GM19468 (cell line): ENCODE results near the gene VIPR1.

Source experiments
- ATAC-seq: cut with Tn5 transposase; IDR thresholded peaks from one replicate; pipeline ENCODE4 v1.9.1; 2021; ENCODE audit warnings: mild to moderate bottlenecking, moderate library complexity, moderate number of reproducible peaks; ENCODE audit not compliant: unreplicated experiment; ENCODE audit errors: extremely low read depth

The VIPR1 gene

DNA sequence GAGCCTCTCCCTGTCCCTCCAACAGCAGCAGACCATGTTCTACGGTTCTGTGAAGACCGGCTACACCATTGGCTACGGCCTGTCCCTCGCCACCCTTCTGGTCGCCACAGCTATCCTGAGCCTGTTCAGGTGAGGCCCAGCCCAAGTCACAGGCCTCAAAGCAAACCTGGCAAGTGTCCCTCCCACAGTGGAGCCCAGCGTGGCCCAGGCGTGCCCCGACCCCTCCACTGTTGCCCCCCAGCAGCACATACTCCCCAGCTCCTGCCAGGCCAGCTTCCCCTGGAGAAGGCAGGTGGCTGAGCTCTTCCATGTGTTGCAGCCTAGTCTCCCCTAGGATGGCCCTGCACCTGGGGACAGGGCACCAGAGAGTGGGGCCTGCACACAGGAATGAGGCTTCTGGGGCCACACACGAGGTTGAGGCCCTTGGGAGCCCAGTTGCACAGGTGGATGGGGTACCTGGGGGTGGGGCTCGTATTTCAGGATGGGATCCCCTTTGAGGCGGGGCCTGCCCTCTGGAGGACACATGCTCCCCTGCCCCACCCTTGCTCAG, 25.0 kb downstream of the VIPR1 start:
- no peak for ATAC-seq

GRCh38 chr3:42529468-42529867, 27.0 kb downstream of the VIPR1 start:
- no peak for ATAC-seq

DNA sequence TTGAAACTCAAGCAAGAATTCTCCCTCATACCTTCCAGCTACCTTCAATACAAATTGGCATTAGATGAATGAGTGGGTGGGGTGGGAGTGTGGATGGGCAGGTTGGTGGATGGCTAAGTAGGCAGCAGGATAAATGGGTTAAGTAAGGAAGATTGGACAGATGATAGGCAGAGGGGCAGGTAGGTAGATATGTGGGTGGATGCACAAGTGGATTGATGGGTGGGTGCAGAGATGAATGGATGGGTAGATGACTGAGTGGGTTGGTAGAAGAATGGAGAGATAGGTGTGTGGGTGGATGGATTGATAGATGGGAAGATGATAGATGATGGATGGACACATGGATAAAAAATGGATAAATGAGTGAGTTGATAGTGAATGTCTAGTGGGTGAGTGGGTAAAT, 27.6 kb downstream of the VIPR1 start:
- no peak for ATAC-seq

- ATAC-seq = no peak
These were observed 29.0 kb downstream of the VIPR1 start for GRCh38 chr3:42531470-42531869.

- ATAC-seq = no peak
These were observed 29.8 kb downstream of the VIPR1 start for GRCh38 chr3:42532229-42532628.

DNA sequence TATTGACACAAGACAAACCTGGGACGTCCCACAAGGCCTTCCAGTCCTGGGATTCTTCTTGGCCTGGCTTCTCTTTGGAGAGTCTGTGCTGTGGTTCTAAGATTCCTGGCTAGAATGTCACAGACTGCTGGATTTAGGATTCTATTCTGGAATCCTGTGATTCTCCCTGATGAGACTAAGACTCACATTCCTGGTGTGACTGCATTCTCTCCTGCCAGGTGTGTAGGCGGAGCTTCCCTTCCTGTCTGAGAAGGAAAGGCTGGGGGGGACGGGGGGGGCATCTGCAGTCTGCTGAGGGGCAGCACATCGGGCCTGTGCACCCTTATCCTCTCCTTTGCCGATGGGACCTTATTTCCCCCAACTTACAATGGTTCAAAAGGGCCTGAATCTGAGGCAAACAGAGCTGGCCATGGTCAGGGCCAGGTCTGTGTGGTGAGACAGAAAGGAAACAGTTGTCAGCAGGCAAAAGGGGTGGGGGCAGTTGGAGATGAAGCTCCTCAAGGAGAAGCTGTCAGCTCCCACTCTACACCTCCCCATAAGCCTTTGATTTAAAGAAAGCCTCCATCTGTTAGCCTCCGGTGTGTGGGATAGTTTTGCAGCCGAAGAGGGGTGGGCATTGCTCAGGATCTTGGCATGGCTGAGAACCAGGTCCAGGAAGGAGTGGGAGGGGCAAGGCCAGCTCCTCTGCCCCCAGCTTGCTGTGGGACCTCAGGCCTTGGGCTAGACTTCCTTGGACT, 30.9 kb downstream of the VIPR1 start:
- no peak for ATAC-seq

DNA sequence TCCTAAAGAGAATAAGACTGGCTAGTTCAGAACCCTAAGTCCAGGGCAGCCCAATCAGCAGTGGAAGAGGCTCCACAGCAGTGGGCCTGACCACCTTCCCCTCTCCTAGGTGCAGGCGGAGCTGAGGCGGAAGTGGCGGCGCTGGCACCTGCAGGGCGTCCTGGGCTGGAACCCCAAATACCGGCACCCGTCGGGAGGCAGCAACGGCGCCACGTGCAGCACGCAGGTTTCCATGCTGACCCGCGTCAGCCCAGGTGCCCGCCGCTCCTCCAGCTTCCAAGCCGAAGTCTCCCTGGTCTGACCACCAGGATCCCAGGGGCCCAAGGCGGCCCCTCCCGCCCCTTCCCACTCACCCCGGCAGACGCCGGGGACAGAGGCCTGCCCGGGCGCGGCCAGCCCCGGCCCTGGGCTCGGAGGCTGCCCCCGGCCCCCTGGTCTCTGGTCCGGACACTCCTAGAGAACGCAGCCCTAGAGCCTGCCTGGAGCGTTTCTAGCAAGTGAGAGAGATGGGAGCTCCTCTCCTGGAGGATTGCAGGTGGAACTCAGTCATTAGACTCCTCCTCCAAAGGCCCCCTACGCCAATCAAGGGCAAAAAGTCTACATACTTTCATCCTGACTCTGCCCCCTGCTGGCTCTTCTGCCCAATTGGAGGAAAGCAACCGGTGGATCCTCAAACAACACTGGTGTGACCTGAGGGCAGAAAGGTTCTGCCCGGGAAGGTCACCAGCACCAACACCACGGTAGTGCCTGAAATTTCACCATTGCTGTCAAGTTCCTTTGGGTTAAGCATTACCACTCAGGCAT, 33.7 kb downstream of the VIPR1 start:
- no peak for ATAC-seq

- no peak for ATAC-seq
These were observed 34.9 kb downstream of the VIPR1 start for GRCh38 chr3:42537350-42537749.

DNA sequence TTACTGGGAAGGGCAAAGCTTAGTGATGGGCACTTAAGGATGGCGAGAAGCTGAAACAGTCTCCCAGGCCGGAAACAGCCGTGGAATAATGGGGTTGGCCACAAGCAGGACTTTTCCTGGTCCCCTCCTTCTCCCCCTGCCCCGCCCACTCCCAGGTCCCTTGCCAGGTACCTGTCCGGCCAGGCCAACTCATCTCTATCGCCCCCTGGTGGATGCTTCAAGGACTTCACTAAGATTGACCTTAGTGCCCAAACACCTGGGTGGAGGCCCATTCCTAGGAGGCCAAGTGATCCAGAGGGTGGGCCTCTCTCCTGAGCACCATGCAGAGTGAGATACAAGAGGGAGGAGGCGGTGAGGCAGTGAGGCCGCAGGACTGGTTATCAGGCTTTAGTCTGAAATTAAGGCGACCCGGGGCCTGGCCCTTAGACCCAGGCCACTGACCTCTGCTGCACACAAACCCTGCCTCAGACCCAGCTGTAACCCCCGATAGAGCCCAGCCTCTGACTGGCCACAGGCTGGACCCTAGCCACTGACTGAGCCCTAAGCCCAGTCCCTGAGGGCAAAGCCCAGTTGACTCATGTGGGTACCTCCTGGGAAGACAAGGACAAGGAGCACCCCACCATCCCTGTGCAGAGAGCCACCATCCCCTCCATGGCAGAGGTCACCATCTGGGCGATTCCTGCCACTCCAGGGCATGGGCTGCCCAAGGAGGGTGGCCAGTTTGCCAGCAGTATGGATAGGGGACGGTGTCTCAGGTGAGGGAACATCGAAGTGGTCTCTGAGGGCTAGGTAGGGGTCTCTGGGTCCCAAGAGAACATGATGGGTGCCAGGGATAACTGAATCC, 37.6 kb downstream of the VIPR1 start:
- ATAC-seq = no peak

- ATAC-seq = no peak
These were observed 38.6 kb downstream of the VIPR1 start for GRCh38 chr3:42541079-42541478.

DNA sequence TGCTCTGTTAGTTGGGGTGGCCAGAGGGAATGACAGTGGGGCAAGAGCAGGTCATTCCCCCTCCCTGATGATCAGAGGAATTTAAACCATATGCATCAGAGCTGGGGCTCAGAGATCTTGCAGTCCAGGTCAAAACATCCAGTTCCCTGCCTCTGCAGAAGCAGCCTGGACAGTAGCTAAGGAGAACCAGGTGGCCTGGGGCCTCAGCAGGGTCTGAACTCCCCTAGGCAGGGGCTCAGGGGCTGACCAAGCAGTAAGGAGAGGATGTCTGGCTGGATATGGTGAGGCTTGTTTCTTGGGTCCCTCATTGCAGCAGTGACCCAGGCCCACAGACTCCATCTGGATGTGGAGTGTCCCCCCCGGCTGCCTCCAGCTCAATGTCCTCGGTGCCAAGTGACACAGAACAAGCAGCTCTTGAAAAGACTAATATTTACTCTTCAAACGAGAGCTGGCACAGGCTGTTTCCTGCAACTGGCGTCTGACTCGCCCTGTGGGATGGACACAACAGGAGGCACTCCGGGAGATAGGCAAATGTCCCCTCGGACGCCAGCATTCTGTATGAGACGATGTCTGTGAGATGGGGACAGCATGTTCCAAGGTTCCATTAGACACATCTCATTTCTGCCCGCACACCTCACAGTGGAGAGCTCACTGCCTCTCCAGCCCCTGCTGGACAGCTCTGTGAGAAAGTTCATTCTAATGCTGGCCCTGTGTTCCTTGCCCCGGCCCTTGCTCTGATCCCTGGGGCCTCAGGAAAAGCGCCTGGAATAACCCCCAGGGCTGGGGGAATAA, 42.2 kb downstream of the VIPR1 start:
- no peak for ATAC-seq

DNA sequence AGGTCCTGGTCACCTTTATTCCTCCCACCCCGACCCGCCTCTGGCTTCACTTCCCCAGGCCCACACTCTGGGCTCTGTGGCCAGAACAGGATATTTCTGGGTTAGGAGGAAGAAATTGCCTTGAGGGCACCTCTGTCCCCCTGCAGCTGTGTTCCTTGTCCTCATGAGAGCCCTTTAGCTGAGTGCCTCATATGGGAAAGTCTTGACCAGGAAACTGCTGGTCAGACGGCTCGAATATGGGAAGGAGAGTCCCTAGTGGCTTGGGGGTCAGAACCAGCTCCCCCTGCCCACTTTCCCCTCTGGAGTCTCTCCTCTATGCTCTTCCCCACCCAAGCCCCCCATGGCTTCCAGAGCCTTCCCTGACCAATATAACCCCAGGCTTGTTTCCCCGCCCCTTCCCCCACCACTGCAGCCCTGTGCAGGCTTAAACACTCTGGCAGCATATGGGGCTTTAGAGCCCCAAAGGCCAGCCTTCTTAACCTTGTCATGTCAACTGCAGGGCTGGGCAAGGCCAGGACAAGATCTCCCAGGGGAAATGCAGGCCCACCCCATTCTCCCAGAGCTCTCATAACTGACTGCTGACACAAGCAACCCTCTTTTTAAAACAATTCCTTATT, 42.9 kb downstream of the VIPR1 start:
- no peak for ATAC-seq

DNA sequence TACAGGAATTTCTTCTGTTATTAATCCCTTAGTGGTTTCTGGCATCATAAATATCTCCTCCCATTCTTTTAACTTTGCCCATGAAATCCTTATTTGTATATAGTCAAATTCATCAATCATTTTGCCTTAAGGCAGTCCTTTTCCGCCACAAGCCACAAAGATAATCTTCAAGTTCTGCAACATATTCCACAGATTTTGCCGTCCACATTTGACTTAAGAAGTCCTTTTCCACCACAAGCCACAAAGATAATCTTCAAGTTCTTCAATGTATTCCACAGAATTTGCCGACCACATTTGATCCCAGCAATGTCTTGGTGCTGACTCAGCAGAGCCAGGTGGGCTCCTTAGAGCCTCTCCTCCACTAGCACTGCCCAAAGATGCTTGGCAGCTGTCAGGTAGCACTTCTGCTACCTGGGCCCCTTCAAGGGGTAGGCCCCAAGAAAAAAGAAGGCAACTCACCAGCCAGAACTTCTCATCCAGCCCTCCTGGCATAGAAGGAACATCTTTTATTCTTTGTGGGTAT, 44.3 kb downstream of the VIPR1 start:
- ATAC-seq = no peak

GRCh38 chr3:42547401-42547945, 45.0 kb downstream of the VIPR1 start:
- no peak for ATAC-seq

- ATAC-seq = no peak
These were observed 46.7 kb downstream of the VIPR1 start for GRCh38 chr3:42549131-42549530.

- no peak for ATAC-seq
These were observed 47.8 kb downstream of the VIPR1 start for GRCh38 chr3:42550250-42550649.

GRCh38 chr3:42552830-42553229, 50.4 kb downstream of the VIPR1 start:
- no peak for ATAC-seq

GRCh38 chr3:42556089-42556632, 53.7 kb downstream of the VIPR1 start:
- peak; percentile 67 for ATAC-seq
